Suppressor macrophage (primary cell): ENCODE data around the gene SLC22A31.
A peak's percentile ranks its signal among the peaks of the same experiment; 100 is the strongest.

Experiments used
- DNase-seq, 4 experiments: peaks; one replicate each; pipeline ENCODE4 v3.0.0-alpha.2; 2020 to 2022

The SLC22A31 gene

GRCh38 chr16:89216315-89217137 is 16.2 kb upstream of the SLC22A31 start:
- peak; percentile 82 to 89 (median 84) for DNase-seq

GRCh38 chr16:89210904-89211515 is 10.7 kb upstream of the SLC22A31 start:
- DNase-seq: no peak

GRCh38 chr16:89210165-89210903 is 10.0 kb upstream of the SLC22A31 start:
- DNase-seq: no peak

GRCh38 chr16:89209522-89210044 is 9.2 kb upstream of the SLC22A31 start:
- no peak for DNase-seq

- DNase-seq: no peak
Measured at GRCh38 chr16:89207993-89208392, 7.7 kb upstream of the SLC22A31 start.

GRCh38 chr16:89202422-89203215 is 2.3 kb upstream of the SLC22A31 start:
- no peak for DNase-seq

GRCh38 chr16:89201439-89202377 is 1.4 kb upstream of the SLC22A31 start:
- DNase-seq: peak; percentile 74 to 92 (median 85)

GRCh38 chr16:89200850-89201411 is 594 bp upstream of the SLC22A31 start:
- no peak for DNase-seq

GRCh38 chr16:89199241-89200123 is 855 bp downstream of the SLC22A31 start:
- DNase-seq: no peak

GRCh38 chr16:89198417-89199240 is 1.7 kb downstream of the SLC22A31 start:
- DNase-seq: no peak

- no peak for DNase-seq
Measured at GRCh38 chr16:89197633-89198416, 2.5 kb downstream of the SLC22A31 start.

GRCh38 chr16:89197033-89197632 is 3.2 kb downstream of the SLC22A31 start:
- DNase-seq: no peak

- no peak for DNase-seq
Measured at GRCh38 chr16:89195521-89196171, 4.7 kb downstream of the SLC22A31 start.

GRCh38 chr16:89194340-89195311 is 5.7 kb downstream of the SLC22A31 start:
- peak in 3 of 4 experiments; percentile 29 to 44 (median 37) for DNase-seq

GRCh38 chr16:89193576-89194293 is 6.6 kb downstream of the SLC22A31 start:
- no peak for DNase-seq
